Spleen (tissue), 7 donors: ENCODE data around the gene TSSK2.

Experiments used
- POLR2A ChIP-seq, 3 donors: fragments of 450-650 bp; IDR thresholded peaks; one replicate each; pipeline ENCODE4 v1.5.1; 2017; ENCODE audit warnings: antibody characterized with exemption in 3 of 3, mild to moderate bottlenecking in 1 of 3
- POLR2AphosphoS5 ChIP-seq, 3 donors: sonication (generic); formaldehyde crosslinking; IDR thresholded peaks; one replicate each; pipeline ENCODE4 v1.5.1; 2017; ENCODE audit warnings: antibody characterized with exemption in 3 of 3
- TF ChIP-seq, protein P1 (sequence below), 11 experiments: fragments of 200-600 bp in 7 of 11; fragments of 450-650 bp in 4 of 11; sonication (generic) in 4 of 11; IDR thresholded peaks in 8 of 11; conservative IDR thresholded peaks in 3 of 11; 1 replicate in 7 of 11; 2 replicates in 4 of 11; pipeline versions ENCODE4 v1.4.0 to v1.8.0; 2016 to 2021; ENCODE audit warnings: antibody characterized with exemption in 11 of 11, inconsistent platforms in 4 of 11, mild to moderate bottlenecking in 1 of 11
- donor health status: DM: no; HTN: no; CAD: no; lungs with moderate emphysema.
- donor health status: DM: no; HTN: no; CAD: no.
- donor health status: DM: no; HTN: no; CAD: no.

GRCh38 chr22:19143967-19144400 lies 12.9 kb downstream of the TSSK2 start:
- no peak for TF ChIP-seq POLR2A (IDR thresholded peaks at IDR 0.05)
- no peak for TF ChIP-seq POLR2AphosphoS5 (IDR thresholded peaks at IDR 0.05)
- TF ChIP-seq, protein P1, sequence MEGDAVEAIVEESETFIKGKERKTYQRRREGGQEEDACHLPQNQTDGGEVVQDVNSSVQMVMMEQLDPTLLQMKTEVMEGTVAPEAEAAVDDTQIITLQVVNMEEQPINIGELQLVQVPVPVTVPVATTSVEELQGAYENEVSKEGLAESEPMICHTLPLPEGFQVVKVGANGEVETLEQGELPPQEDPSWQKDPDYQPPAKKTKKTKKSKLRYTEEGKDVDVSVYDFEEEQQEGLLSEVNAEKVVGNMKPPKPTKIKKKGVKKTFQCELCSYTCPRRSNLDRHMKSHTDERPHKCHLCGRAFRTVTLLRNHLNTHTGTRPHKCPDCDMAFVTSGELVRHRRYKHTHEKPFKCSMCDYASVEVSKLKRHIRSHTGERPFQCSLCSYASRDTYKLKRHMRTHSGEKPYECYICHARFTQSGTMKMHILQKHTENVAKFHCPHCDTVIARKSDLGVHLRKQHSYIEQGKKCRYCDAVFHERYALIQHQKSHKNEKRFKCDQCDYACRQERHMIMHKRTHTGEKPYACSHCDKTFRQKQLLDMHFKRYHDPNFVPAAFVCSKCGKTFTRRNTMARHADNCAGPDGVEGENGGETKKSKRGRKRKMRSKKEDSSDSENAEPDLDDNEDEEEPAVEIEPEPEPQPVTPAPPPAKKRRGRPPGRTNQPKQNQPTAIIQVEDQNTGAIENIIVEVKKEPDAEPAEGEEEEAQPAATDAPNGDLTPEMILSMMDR (IDR thresholded peaks at IDR 0.05 in 8 of 11, conservative IDR thresholded peaks at IDR 0.05 in 3 of 11): no peak
